Measurements from ENCODE around the gene CFL1. TPM values are rescaled to one million over a fixed set of nuclear protein-coding genes. Genes with fewer than 3 reads are reported as not detected.
A peak's percentile ranks its signal among the peaks of the same experiment; 100 is the strongest.

Gene CFL1
- total and polyA plus RNA-seq, 10 of the 15 experiments (the other 5 are each of a cell fraction or from before 2014, with no cell fraction given): 164 to 2,994 (median 1,500) TPM

DNA sequence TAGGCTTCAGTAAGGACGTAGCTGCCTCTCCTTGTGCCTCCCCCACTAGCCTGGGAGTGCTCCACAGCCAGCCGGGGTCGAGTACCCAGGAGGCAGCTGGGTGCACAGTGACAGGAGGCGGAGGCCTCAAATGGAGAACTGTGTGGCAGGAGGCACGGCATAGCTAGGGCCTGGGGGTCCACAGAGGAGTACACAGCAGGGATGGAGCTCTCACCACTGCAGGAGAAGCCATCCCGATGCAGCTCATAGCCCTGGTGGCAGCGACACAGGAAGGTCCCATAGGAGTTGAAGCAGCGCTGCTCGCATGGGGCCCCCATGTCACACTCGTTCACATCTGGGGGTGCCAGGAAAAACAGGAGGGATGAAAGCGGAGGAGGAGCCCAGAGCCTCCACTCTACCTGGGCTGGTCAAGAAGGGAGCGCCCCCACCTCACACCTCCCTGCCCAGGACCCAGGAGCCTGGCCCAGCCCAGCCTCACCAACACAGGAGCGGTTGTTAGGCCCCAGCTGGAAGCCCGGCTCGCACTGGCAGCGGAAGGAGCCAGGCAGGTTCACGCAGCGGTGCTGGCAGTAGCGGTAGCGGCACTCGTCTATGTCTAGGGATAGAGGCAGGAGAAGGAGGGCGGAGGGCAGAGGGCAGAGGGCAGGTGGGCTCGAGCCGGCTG is 11.8 kb upstream of the CFL1 start:
- DNase-seq (ENCODE audit: low read depth, low spot score) (no peak), ATAC-seq (no peak), FAIRE-seq (no peak)
- peaks cover 11% of the 10 kb centered on the region for H3K4me1 ChIP-seq (ENCODE audit: control insufficient read depth, insufficient read depth, low read length)
- BruUV-seq (replicated peaks): no TSS peak
- intact Hi-C loops (cut with micrococcal nuclease; ENCODE audit: unreplicated experiment): no loop called here
- CTCF ChIA-PET: interaction anchor here (1.2 to 4.5 kb wide), 4 partner anchors 10 to 118 kb away, joined by 3 to 41 read pairs (median 14); partner anchors contain the start of genes CFL1 and MUS81
- no peaks in the 10 kb centered on the region for H3K27me3 ChIP-seq (replicated peaks in 1 of 2; ENCODE audit: control insufficient read depth in 2 of 2, insufficient read depth in 2 of 2, low read length in 1 of 2)
- POLR2A ChIA-PET: interaction anchor here (1.2 to 4.5 kb wide), 3 partner anchors 9 to 21 kb away, joined by 3 to 44 read pairs (median 4); partner anchors contain the start of genes CCDC85B, CFL1 and MUS81
- H2AFZ ChIP-seq (ENCODE audit: control insufficient read depth, low read depth, low read length): no peak overlapping the region
- no peak overlapping the region for H3K4me3 ChIP-seq
- no peak overlapping the region for H3K9ac ChIP-seq (ENCODE audit: control insufficient read depth, insufficient read depth, low read length)
- no peaks in the 10 kb centered on the region for H3K79me2 ChIP-seq (ENCODE audit: control insufficient read depth, insufficient read depth, low read length)
- H3K4me2 ChIP-seq (ENCODE audit: control insufficient read depth, insufficient read depth): no peak overlapping the region
- H4K20me1 ChIP-seq (ENCODE audit: control insufficient read depth, insufficient read depth): no peaks in the 10 kb centered on the region
- H3K27ac ChIP-seq (ENCODE audit: control insufficient read depth, insufficient read depth): no peak overlapping the region
- H3K36me3 ChIP-seq (ENCODE audit: control insufficient read depth in 2 of 2, insufficient read depth in 2 of 2, low read length in 1 of 2): peaks cover 8 to 18% of the 10 kb centered on the region in 2 experiments
- in situ Hi-C loops (cut with MboI): loop anchor here (25.0 kb wide), 1 partner anchor 1632 kb away; the partner anchor contains the start of genes DNAJC4, FKBP2, NUDT22 and PPP1R14B
- H3K9me3 ChIP-seq (replicated peaks; ENCODE audit: control insufficient read depth, insufficient read depth, low read length): no peaks in the 10 kb centered on the region
- 64% methylated on average over 22 of the region's 24 CpGs for WGBS (ENCODE audit: insufficient coverage, insufficient replicate concordance, low lambda C conversion rate, missing lambda C conversion rate)
- RAD21 ChIA-PET (ENCODE audit: unreplicated experiment): no interaction called here
- SMC1A ChIA-PET (ENCODE audit: uncharacterized antibody, unreplicated experiment): interaction anchor here (2.3 kb wide), 1 partner anchor 10 kb away, joined by 7 read pairs; the partner anchor contains the start of gene MUS81
- TF ChIP-seq HDGF (IDR thresholded peaks at IDR 0.05) (no peak), POLR2AphosphoS5 (IDR thresholded peaks at IDR 0.05; ENCODE audit: low read length) (0 out of 2 replicates have a peak, but pooled peaks have one; percentile 7), EP300 (IDR thresholded peaks at IDR 0.05; ENCODE audit: borderline replicate concordance in 1 of 2, control insufficient read depth in 1 of 2, low read depth in 2 of 2, low read length in 2 of 2) (no peak), MYC (IDR thresholded peaks at IDR 0.05; ENCODE audit: insufficient read depth, insufficient read length, insufficient replicate concordance, low read length, severe bottlenecking) (no peak), E2F4 (IDR thresholded peaks at IDR 0.05; ENCODE audit: low read depth, low read length) (no peak), CEBPB (IDR thresholded peaks at IDR 0.05; ENCODE audit: borderline replicate concordance in 1 of 2, low read depth in 2 of 2, low read length in 2 of 2) (no peak), ZNF274 (IDR thresholded peaks at IDR 0.05; ENCODE audit: insufficient read depth, insufficient read length) (no peak), ZNF592 (IDR thresholded peaks at IDR 0.05) (no peak), CBFB (IDR thresholded peaks at IDR 0.05; ENCODE audit: low read depth) (0 out of 2 replicates have a peak, but pooled peaks have one; percentile 9), SUZ12 (IDR thresholded peaks at IDR 0.05; ENCODE audit: unreplicated experiment) (no peak)
- TF ChIP-seq, protein P1, sequence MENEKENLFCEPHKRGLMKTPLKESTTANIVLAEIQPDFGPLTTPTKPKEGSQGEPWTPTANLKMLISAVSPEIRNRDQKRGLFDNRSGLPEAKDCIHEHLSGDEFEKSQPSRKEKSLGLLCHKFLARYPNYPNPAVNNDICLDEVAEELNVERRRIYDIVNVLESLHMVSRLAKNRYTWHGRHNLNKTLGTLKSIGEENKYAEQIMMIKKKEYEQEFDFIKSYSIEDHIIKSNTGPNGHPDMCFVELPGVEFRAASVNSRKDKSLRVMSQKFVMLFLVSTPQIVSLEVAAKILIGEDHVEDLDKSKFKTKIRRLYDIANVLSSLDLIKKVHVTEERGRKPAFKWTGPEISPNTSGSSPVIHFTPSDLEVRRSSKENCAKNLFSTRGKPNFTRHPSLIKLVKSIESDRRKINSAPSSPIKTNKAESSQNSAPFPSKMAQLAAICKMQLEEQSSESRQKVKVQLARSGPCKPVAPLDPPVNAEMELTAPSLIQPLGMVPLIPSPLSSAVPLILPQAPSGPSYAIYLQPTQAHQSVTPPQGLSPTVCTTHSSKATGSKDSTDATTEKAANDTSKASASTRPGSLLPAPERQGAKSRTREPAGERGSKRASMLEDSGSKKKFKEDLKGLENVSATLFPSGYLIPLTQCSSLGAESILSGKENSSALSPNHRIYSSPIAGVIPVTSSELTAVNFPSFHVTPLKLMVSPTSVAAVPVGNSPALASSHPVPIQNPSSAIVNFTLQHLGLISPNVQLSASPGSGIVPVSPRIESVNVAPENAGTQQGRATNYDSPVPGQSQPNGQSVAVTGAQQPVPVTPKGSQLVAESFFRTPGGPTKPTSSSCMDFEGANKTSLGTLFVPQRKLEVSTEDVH (IDR thresholded peaks at IDR 0.05; ENCODE audit: low read depth, partially characterized antibody): no peak
- TF ChIP-seq, protein P2, sequence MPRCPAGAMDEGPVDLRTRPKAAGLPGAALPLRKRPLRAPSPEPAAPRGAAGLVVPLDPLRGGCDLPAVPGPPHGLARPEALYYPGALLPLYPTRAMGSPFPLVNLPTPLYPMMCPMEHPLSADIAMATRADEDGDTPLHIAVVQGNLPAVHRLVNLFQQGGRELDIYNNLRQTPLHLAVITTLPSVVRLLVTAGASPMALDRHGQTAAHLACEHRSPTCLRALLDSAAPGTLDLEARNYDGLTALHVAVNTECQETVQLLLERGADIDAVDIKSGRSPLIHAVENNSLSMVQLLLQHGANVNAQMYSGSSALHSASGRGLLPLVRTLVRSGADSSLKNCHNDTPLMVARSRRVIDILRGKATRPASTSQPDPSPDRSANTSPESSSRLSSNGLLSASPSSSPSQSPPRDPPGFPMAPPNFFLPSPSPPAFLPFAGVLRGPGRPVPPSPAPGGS (IDR thresholded peaks at IDR 0.05; ENCODE audit: borderline replicate concordance, insufficient read depth, low read depth, low read length, poor library complexity, severe bottlenecking): peak; percentile 11

Measured in GM12878 (cell line).